K562 (cell line): ENCODE measurements around the gene TMEM185B. TPM values are rescaled to one million over a fixed set of nuclear protein-coding genes. Genes with fewer than 3 reads are reported as not detected.
A peak's percentile ranks its signal among the peaks of the same experiment; 100 is the strongest.

Experiments used
- ATAC-seq: fragments of 200-7000 bp; cut with Tn5 transposase; 3 replicates; pipeline ENCODE4 v1.9.1; 2020; ENCODE audit warnings: moderate library complexity
- BruUV-seq: library from RNA; stranded (reverse); fragments of 400-500 nt; replicated peaks from 2 replicates; lab custom pipeline; 2021; lab: Mats Ljungman, UMichigan
- CTCF ChIA-PET: fragments of 300-600 bp; formaldehyde crosslinking; extraction: SDS; loops from one replicate; lab custom pipeline; 2021; ENCODE audit warnings: low intra/inter-chr PET ratio; lab: Yijun Ruan, JAX
- POLR2A ChIA-PET: fragments of 300-600, 350-650 bp; sonication (Branson Sonifier 250); formaldehyde crosslinking; extraction: SDS; loops from one replicate; lab custom pipeline; 2021; ENCODE audit warnings: antibody characterized with exemption, inconsistent platforms; lab: Yijun Ruan, JAX
- DNase-seq, 4 experiments: peaks; one replicate each; pipeline versions ENCODE4 v3.0.0 to v3.0.0-alpha.2; 2011 to 2018; ENCODE audit warnings: low spot score in 3 of 4, mixed read lengths in 3 of 4; ENCODE audit errors: extremely low read depth in 1 of 4
- FAIRE-seq: peaks from 2 replicates; lab custom pipeline; 2011; peaks lifted over from hg19 to GRCh38; lab: Jason Lieb, UNC
- H2AFZ ChIP-seq: 2 replicates; pipeline ENCODE4 v1.6.0; 2011; ENCODE audit warnings: low read depth, low read length, control low read depth, inconsistent platforms
- H3K27ac ChIP-seq: fragments of 200-600 bp; 3 replicates; pipeline ENCODE4 v1.8.0; 2011; ENCODE audit warnings: low read depth, mild to moderate bottlenecking, control low read depth, inconsistent platforms, low read length, moderate library complexity, mixed read lengths; ENCODE audit errors: extremely low read depth
- H3K27me3 ChIP-seq, 2 experiments: fragments of 300-600 bp in 1 of 2; 2 replicates in 1 of 2; 3 replicates in 1 of 2; pipeline versions ENCODE4 v1.6.0 to v1.8.0; 2011; ENCODE audit warnings: inconsistent platforms in 2 of 2, low read length in 2 of 2, mild to moderate bottlenecking in 1 of 2, mixed read lengths in 1 of 2, moderate library complexity in 1 of 2; ENCODE audit not compliant: control insufficient read depth in 2 of 2, insufficient read depth in 2 of 2
- H3K36me3 ChIP-seq: fragments of 300-600 bp; 3 replicates; pipeline ENCODE4 v1.8.0; 2011; ENCODE audit warnings: mild to moderate bottlenecking, low read length, inconsistent platforms; ENCODE audit not compliant: control insufficient read depth, insufficient read depth
- H3K4me1 ChIP-seq, 2 experiments: fragments of 200-600 bp in 1 of 2; replicated peaks in 1 of 2; 2 replicates in 1 of 2; 3 replicates in 1 of 2; pipeline versions ENCODE4 v1.5.1 to v1.8.0; 2011; ENCODE audit warnings: inconsistent platforms in 2 of 2, low read length in 2 of 2, mild to moderate bottlenecking in 1 of 2, mixed read lengths in 1 of 2, moderate library complexity in 1 of 2; ENCODE audit not compliant: control insufficient read depth in 2 of 2, insufficient read depth in 2 of 2
- H3K4me2 ChIP-seq: 2 replicates; pipeline ENCODE4 v1.6.1; 2011; ENCODE audit warnings: low read length, control low read depth, inconsistent platforms, mixed read lengths; ENCODE audit not compliant: insufficient read depth
- H3K4me3 ChIP-seq: fragments of 200-600 bp; sonication (generic), shearing (Covaris generic); 2 replicates; pipeline ENCODE4 v1.5.1; 2016; ENCODE audit warnings: control low read depth, inconsistent platforms
- H3K79me2 ChIP-seq: fragments of 200-600 bp; 3 replicates; pipeline ENCODE4 v1.8.0; 2011; ENCODE audit warnings: low read length, inconsistent platforms; ENCODE audit not compliant: control insufficient read depth, insufficient read depth
- H3K9ac ChIP-seq, 2 experiments: 2 replicates each; pipeline versions ENCODE4 v1.6.0 to v1.6.1; 2011; ENCODE audit warnings: low read depth in 2 of 2, low read length in 2 of 2, control low read depth in 1 of 2, inconsistent platforms in 1 of 2, mild to moderate bottlenecking in 1 of 2, mixed read lengths in 1 of 2; ENCODE audit not compliant: insufficient read depth in 1 of 2
- H3K9me1 ChIP-seq: one replicate; pipeline ENCODE4 v1.6.0; 2011; ENCODE audit warnings: inconsistent platforms, mild to moderate bottlenecking, low read length, moderate library complexity; ENCODE audit not compliant: control insufficient read depth, insufficient read depth
- H3K9me3 ChIP-seq: replicated peaks from 2 replicates; pipeline ENCODE4 v1.5.1; 2011; ENCODE audit warnings: low read depth, low read length, inconsistent platforms; ENCODE audit not compliant: control insufficient read depth, insufficient read depth
- H4K20me1 ChIP-seq: replicated peaks from 2 replicates; pipeline ENCODE4 v1.6.1; 2011; ENCODE audit warnings: low read length, inconsistent platforms, mixed read lengths; ENCODE audit not compliant: control insufficient read depth, insufficient read depth
- BHLHE40 ChIP-seq: IDR thresholded peaks from 2 replicates; pipeline ENCODE4 v1.6.1; 2011; ENCODE audit warnings: low read length, improper control_type of control experiment
- CBFA2T3 ChIP-seq: fragments of 450-650 bp; IDR thresholded peaks from 2 replicates; pipeline ENCODE4 v1.6.1; 2017
- CCAR2 ChIP-seq: fragments of 200-400 bp; formaldehyde crosslinking; IDR thresholded peaks from 2 replicates; pipeline ENCODE4 v1.6.1; 2017; ENCODE audit warnings: mild to moderate bottlenecking, low read depth, low read length
- CEBPB ChIP-seq: fragments of 450-650 bp; IDR thresholded peaks from 2 replicates; pipeline ENCODE4 v1.6.1; 2016; ENCODE audit warnings: missing genetic modification characterization, missing compliant biosample characterization
- IRF2 ChIP-seq: sonication (generic); formaldehyde crosslinking; IDR thresholded peaks from 2 replicates; pipeline ENCODE4 v1.8.1; 2022; ENCODE audit warnings: mild to moderate bottlenecking, missing genetic modification reagents
- JUND ChIP-seq, 2 experiments: IDR thresholded peaks; 2 replicates in 1 of 2; 3 replicates in 1 of 2; pipeline ENCODE4 v1.6.1; 2011; ENCODE audit warnings: borderline replicate concordance in 2 of 2, low read depth in 2 of 2, low read length in 2 of 2, improper control_type of control experiment in 1 of 2, missing biosample characterization in 1 of 2, missing genetic modification characterization in 1 of 2, missing genetic modification reagents in 1 of 2
- KDM1A ChIP-seq, 2 experiments: fragments of 450-650 bp; IDR thresholded peaks; 2 replicates each; pipeline ENCODE4 v1.6.1; 2016; ENCODE audit warnings: mild to moderate bottlenecking in 2 of 2
- NBN ChIP-seq: fragments of 450-650 bp; IDR thresholded peaks from 2 replicates; pipeline ENCODE4 v1.6.1; 2016; ENCODE audit warnings: low read depth, mild to moderate bottlenecking
- NKRF ChIP-seq: fragments of 450-650 bp; IDR thresholded peaks from 2 replicates; pipeline ENCODE4 v1.6.1; 2016; ENCODE audit warnings: borderline replicate concordance
- ZBTB1 ChIP-seq: sonication (generic); formaldehyde crosslinking; IDR thresholded peaks from 2 replicates; pipeline ENCODE4 v1.8.1; 2023; ENCODE audit warnings: missing genetic modification reagents, low read depth, mild to moderate bottlenecking, borderline replicate concordance
- WGBS: fragments of 100-300 bp; shearing (Covaris generic); methylation state at CpG from one replicate; pipeline ENCODE4 v1.1.6; 2016; ENCODE audit warnings: low coverage, mixed read lengths; ENCODE audit not compliant: insufficient coverage; ENCODE audit errors: missing lambda C conversion rate; 5-methylcytosine and 5-hydroxymethylcytosine counted together
- in situ Hi-C: fragments of 300-500 bp; cut with MboI; formaldehyde crosslinking; loops from 4 replicates; pipeline ENCODE4 v1.15.0; 2018; ENCODE audit warnings: inconsistent platforms, mixed read lengths
- intact Hi-C: fragments of 100-400 bp; cut with micrococcal nuclease; formaldehyde crosslinking; loops from 2 replicates; pipeline ENCODE4 v1.14.2; 2022
- polyA plus RNA-seq, 8 experiments: library from polyadenylated mRNA; depleted of rRNA in 4 of 8; stranded (reverse) in 5 of 8; unstranded in 3 of 8; fragments of >200 nt; fragmentation: Nextera tagmentation in 2 of 8; fragmentation: Illumina TruSeq in 1 of 8; extraction: Ambion mirVana in 2 of 8; extraction: Trizol in 1 of 8; gene quantifications; 2 replicates each; pipeline versions ENCODE4 v1.2.1 to v1.2.3, GENCODE V29; 2011 to 2014; ENCODE audit warnings: inconsistent platforms in 1 of 8, missing spikeins in 1 of 8
- total RNA-seq, 7 experiments: library from RNA; depleted of rRNA in 6 of 7; stranded (reverse); fragments of >200 nt in 6 of 7; fragmentation: Illumina TruSeq in 2 of 7; extraction: Trizol in 2 of 7; gene quantifications; 2 replicates each; pipeline versions ENCODE4 v1.2.1 to v1.2.3, GENCODE V29; 2011 to 2021; ENCODE audit warnings: low replicate concordance in 1 of 7
- TF ChIP-seq, protein P1 (sequence below): fragments of 200-800 bp; sonication (Bioruptor generic); IDR thresholded peaks from 2 replicates; pipeline ENCODE4 v1.6.1; 2017; ENCODE audit warnings: missing genetic modification characterization, missing compliant biosample characterization

Gene TMEM185B
- total and polyA plus RNA-seq, 9 of the 15 experiments (the other 6 are each of a cell fraction or from before 2014, with no cell fraction given), result 2.9 to 28.2 (median 11.5) TPM

- TF ChIP-seq, protein P1, sequence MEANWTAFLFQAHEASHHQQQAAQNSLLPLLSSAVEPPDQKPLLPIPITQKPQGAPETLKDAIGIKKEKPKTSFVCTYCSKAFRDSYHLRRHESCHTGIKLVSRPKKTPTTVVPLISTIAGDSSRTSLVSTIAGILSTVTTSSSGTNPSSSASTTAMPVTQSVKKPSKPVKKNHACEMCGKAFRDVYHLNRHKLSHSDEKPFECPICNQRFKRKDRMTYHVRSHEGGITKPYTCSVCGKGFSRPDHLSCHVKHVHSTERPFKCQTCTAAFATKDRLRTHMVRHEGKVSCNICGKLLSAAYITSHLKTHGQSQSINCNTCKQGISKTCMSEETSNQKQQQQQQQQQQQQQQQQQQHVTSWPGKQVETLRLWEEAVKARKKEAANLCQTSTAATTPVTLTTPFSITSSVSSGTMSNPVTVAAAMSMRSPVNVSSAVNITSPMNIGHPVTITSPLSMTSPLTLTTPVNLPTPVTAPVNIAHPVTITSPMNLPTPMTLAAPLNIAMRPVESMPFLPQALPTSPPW (CRISPR knock-in tag), result peak; percentile 10; the same call in 1 of the 2 replicates
- TF ChIP-seq NKRF, result no peak
Measured at GRCh38 chr2:120246546-120247300, 23.5 kb upstream of the TMEM185B start (continued).

GRCh38 chr2:120245520-120246332 lies 22.5 kb upstream of the TMEM185B start:
- no peaks in the 10 kb centered on the region for H3K79me2 ChIP-seq
- H3K27ac ChIP-seq, result no peak overlapping the region
- peak overlapping the region in 1 of 2 experiments; percentile 33; a peak in 1 of 4 replicates for H3K9ac ChIP-seq
- no peak overlapping the region for H3K4me2 ChIP-seq
- H3K4me1 ChIP-seq, result peaks cover under 1 to 9% of the 10 kb centered on the region in 2 experiments; a peak in 3 of 5 replicates
- in situ Hi-C loops, result no loop called here
- H3K9me3 ChIP-seq, result no peaks in the 10 kb centered on the region
- H3K27me3 ChIP-seq, result peaks cover 0 to 6% of the 10 kb centered on the region in 2 experiments; a peak in 3 of 5 replicates
- no peak overlapping the region for H2AFZ ChIP-seq
- POLR2A ChIA-PET, result interaction anchor here (0.6 to 1.4 kb wide), 2 partner anchors 14 to 21 kb away, joined by 3 to 5 read pairs; no protein-coding TSS in a partner anchor
- H3K9me1 ChIP-seq, result no peaks in the 10 kb centered on the region
- ATAC-seq (peak; percentile 49), DNase-seq (no peak), FAIRE-seq (no peak)
- no peak overlapping the region for H3K4me3 ChIP-seq
- no TSS peak for BruUV-seq
- CTCF ChIA-PET, result no interaction called here
- intact Hi-C loops, result no loop called here
- H3K36me3 ChIP-seq, result no peaks in the 10 kb centered on the region
- 29% methylated on average over 14 of the region's 15 CpGs for WGBS
- H4K20me1 ChIP-seq, result no peaks in the 10 kb centered on the region; the same call in 1 of the 2 replicates
- peak; percentile 82 for TF ChIP-seq BHLHE40
- TF ChIP-seq JUND (IDR thresholded peaks at IDR 0.05; ENCODE audit: borderline replicate concordance, low read depth, low read length), result no peak
- no peak for TF ChIP-seq JUND (tag; IDR thresholded peaks at IDR 0.05; ENCODE audit: borderline replicate concordance, low read depth, low read length)
- no peak for TF ChIP-seq CCAR2
- TF ChIP-seq ZBTB1 (CRISPR knock-in tag), result no peak
- TF ChIP-seq, protein P1 (CRISPR knock-in tag), result peak; percentile 40; the same call in 1 of the 2 replicates
- peak; percentile 38 to 50; a peak in 2 of 4 replicates for TF ChIP-seq KDM1A (IDR thresholded peaks at IDR 0.05)
- no peak for TF ChIP-seq IRF2 (CRISPR knock-in tag)
- no peak for TF ChIP-seq NBN
- peak; percentile 81 for TF ChIP-seq CEBPB
- TF ChIP-seq CBFA2T3, result 0 out of 2 replicates have a peak, but pooled peaks have one; percentile 9
